H1 (cell line): ENCODE measurements around the gene GABRP. TPM values are rescaled to one million over a fixed set of nuclear protein-coding genes. Genes with fewer than 3 reads are reported as not detected.

Experiments used
- CHD2 ChIP-seq: IDR thresholded peaks from 2 replicates; pipeline ENCODE4 v1.6.1; 2012; ENCODE audit warnings: low read length, improper control_type of control experiment
- FOSL1 ChIP-seq: IDR thresholded peaks from 2 replicates; pipeline ENCODE4 v1.6.1; 2011; ENCODE audit warnings: mild to moderate bottlenecking, low read depth, low read length, moderate library complexity; ENCODE audit not compliant: insufficient read depth
- polyA plus RNA-seq, 7 experiments: library from polyadenylated mRNA; depleted of rRNA in 3 of 7; stranded (reverse) in 5 of 7; unstranded in 2 of 7; fragments of >200 nt in 5 of 7; fragments of 200-250 nt in 2 of 7; gene quantifications; 1 replicate in 5 of 7; 2 replicates in 1 of 7; 4 replicates in 1 of 7; pipeline versions ENCODE4 v1.2.1 to v1.2.3, GENCODE V29; 2011 to 2013; ENCODE audit warnings: missing spikeins in 2 of 7, mixed read lengths in 2 of 7
- total RNA-seq: library from RNA; stranded (reverse); fragmentation: NEBNext Ultra II Directional; extraction: Animal tissue kit (Norgen Biotek cat#: 25700); gene quantifications from 2 replicates; pipeline ENCODE4 v1.2.1, GENCODE V29; 2021
- TF ChIP-seq, protein P1 (sequence below): IDR thresholded peaks from 2 replicates; pipeline ENCODE4 v1.6.1; 2011; ENCODE audit warnings: low read depth, mild to moderate bottlenecking, low read length; ENCODE audit not compliant: insufficient read depth

GABRP gene
- total and polyA plus RNA-seq, 2 of the 8 experiments (the other 6 are each of a cell fraction or from before 2014, with no cell fraction given): 3.7 to 4.0 TPM

DNA sequence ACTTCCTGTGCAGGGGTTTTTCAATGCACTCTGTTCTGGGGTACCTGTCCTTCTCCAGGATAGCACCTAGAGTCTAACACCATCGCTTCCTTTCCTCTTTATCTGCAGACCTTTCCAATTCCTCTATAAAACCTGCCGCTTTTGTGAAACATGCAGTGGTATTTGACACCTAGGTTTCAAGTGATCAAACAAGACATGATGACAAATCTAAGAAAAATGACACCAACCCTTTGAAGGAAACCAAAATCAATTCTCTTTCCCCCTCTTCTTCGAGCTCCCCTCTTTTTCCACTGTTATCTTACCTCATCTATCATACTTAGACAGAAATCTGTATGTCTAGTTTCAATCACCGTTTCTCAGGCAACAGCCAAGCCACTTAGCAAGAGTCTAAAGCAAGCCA, 52.7 kb downstream of the GABRP start (continued):
- TF ChIP-seq FOSL1 (no peak), CHD2 (no peak)
- TF ChIP-seq, protein P1, sequence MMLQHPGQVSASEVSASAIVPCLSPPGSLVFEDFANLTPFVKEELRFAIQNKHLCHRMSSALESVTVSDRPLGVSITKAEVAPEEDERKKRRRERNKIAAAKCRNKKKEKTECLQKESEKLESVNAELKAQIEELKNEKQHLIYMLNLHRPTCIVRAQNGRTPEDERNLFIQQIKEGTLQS: no peak
